ENCODE results near the gene PIAS3.

PIAS3 gene

DNA sequence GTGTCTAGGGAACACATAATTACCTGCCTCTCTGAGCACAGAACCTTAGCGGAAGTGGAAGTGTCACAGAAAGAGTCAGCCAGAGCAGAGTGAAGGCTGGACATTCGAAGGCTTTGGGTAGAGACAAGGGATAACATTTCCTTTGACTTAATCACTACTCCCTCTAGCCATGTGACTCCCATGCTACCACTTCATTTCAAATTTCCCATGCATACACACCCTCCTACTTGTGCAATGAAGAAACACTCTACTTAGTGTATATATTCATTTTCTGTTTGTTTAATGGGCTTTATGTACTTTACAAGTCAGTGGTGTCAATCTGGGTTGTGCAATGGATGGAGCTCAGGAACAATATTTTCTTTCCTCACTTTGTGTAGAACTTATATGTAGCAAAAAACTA lies 19.8 kb upstream of the PIAS3 start:
- Histone ChIP-seq H3K4me3 (ENCODE audit: low read depth, low read length) (no peak overlapping the region), H3K9me3 (ENCODE audit: control insufficient read depth, insufficient read depth, low read depth, low read length) (no peaks in the 10 kb centered on the region), H3K4me1 (ENCODE audit: control insufficient read depth, insufficient read depth, low read length) (no peaks in the 10 kb centered on the region), H3K36me3 (ENCODE audit: control insufficient read depth in 2 of 2, insufficient read depth in 1 of 2, low read length in 2 of 2) (no peaks in the 10 kb centered on the region), H3K27ac (ENCODE audit: extremely low read depth, low read depth, low read length) (no peak overlapping the region)
- TF ChIP-seq YY1 (tag by site-specific recombination; IDR thresholded peaks at IDR 0.05) = no peak
- TF ChIP-seq, protein P1, sequence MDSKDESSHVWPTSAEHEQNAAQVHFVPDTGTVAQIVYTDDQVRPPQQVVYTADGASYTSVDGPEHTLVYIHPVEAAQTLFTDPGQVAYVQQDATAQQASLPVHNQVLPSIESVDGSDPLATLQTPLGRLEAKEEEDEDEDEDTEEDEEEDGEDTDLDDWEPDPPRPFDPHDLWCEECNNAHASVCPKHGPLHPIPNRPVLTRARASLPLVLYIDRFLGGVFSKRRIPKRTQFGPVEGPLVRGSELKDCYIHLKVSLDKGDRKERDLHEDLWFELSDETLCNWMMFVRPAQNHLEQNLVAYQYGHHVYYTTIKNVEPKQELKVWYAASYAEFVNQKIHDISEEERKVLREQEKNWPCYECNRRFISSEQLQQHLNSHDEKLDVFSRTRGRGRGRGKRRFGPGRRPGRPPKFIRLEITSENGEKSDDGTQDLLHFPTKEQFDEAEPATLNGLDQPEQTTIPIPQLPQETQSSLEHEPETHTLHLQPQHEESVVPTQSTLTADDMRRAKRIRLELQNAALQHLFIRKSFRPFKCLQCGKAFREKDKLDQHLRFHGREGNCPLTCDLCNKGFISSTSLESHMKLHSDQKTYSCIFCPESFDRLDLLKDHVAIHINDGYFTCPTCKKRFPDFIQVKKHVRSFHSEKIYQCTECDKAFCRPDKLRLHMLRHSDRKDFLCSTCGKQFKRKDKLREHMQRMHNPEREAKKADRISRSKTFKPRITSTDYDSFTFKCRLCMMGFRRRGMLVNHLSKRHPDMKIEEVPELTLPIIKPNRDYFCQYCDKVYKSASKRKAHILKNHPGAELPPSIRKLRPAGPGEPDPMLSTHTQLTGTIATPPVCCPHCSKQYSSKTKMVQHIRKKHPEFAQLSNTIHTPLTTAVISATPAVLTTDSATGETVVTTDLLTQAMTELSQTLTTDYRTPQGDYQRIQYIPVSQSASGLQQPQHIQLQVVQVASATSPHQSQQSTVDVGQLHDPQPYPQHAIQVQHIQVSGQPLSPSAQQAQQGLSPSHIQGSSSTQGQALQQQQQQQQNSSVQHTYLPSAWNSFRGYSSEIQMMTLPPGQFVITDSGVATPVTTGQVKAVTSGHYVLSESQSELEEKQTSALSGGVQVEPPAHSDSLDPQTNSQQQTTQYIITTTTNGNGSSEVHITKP (tag by site-specific recombination; IDR thresholded peaks at IDR 0.05) = peak; percentile 37; the same call in 1 of the 2 replicates
- TF ChIP-seq, protein P2, sequence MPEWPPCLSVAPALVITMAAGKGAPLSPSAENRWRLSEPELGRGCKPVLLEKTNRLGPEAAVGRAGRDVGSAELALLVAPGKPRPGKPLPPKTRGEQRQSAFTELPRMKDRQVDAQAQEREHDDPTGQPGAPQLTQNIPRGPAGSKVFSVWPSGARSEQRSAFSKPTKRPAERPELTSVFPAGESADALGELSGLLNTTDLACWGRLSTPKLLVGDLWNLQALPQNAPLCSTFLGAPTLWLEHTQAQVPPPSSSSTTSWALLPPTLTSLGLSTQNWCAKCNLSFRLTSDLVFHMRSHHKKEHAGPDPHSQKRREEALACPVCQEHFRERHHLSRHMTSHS (tag by site-specific recombination; IDR thresholded peaks at IDR 0.05) = no peak
- TF ChIP-seq ZNF555 (tag by site-specific recombination; conservative IDR thresholded peaks at IDR 0.05) = no peak
- TF ChIP-seq ZNF501 (tag by site-specific recombination; IDR thresholded peaks at IDR 0.05) = no peak
- POLR2A ChIA-PET = interaction anchor here (1.7 kb wide), 1 partner anchor 19 kb away, joined by 5 read pairs; the partner anchor contains the start of gene PIAS3
- CTCF ChIA-PET = interaction anchor here (0.6 to 7.5 kb wide), 4 partner anchors 13 to 33 kb away, joined by 3 to 70 read pairs (median 10); partner anchors contain the start of genes ITGA10 and NUDT17

DNA sequence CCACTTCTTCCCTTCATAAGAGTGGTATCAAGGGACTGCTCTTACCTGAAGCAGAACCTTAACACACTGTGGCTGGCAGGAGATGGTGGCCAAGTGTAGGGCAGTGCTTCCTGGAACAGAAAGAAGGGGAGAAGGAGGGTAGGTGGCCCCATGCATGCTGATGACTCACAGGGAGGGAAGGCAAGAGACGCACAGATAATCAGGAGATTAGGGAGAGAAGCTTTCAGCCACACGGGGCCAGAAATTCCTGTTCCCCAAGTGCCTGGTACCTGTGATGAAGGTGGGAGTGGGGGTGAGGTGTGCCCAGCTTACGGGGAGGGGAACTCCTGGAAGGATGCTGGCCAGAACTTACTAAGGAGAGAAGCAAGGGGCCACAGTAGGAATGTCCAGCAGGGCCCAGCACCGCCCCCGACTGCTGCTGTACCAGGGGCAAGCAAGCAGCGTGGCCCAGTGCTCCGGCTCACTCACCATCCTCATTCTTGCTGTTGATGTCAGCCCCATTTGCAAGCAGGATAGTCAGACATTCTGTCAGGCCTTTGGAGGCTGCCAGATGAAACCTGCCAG lies 19.1 kb upstream of the PIAS3 start:
- ChIA-PET POLR2A (interaction anchor here (1.7 kb wide), 1 partner anchor 19 kb away, joined by 5 read pairs; the partner anchor contains the start of gene PIAS3), CTCF (interaction anchor here (0.5 to 7.5 kb wide), 4 partner anchors 13 to 32 kb away, joined by 3 to 70 read pairs (median 10); partner anchors contain the start of gene NUDT17)
- Histone ChIP-seq H3K4me3 (ENCODE audit: low read depth, low read length) (no peak overlapping the region), H3K36me3 (ENCODE audit: control insufficient read depth in 2 of 2, insufficient read depth in 1 of 2, low read length in 2 of 2) (no peaks in the 10 kb centered on the region), H3K9me3 (ENCODE audit: control insufficient read depth, insufficient read depth, low read depth, low read length) (no peaks in the 10 kb centered on the region), H3K27ac (ENCODE audit: extremely low read depth, low read depth, low read length) (no peak overlapping the region), H3K4me1 (ENCODE audit: control insufficient read depth, insufficient read depth, low read length) (no peaks in the 10 kb centered on the region)
- TF ChIP-seq ZNF692 (tag by site-specific recombination; IDR thresholded peaks at IDR 0.05) (0 out of 2 replicates have a peak, but pooled peaks have one; percentile 29), ZNF391 (tag by site-specific recombination; IDR thresholded peaks at IDR 0.05; ENCODE audit: borderline replicate concordance, low read depth) (no peak), ZNF398 (tag by site-specific recombination; IDR thresholded peaks at IDR 0.05) (peak; percentile 49; the same call in 1 of the 2 replicates)

DNA sequence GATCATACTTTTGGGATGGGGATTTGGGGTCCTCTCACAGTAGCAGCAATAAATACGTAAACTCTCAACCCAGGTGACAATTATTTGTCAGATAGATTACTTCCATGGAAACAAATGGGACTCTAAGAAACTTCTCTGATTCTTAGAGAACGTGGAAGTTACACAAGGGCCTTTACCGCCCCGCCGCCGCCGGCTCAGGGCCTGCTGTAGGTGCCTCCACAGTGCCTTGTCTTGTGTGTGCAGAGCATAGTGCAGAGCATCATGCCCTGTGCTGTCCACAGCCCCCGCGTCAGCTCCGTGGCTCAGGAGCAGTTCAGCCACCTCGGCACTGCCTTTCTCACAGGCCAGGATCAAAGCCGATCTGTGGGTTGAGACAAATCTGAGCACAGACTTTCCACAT lies 15.8 kb upstream of the PIAS3 start:
- no peaks in the 10 kb centered on the region for H3K9me3 ChIP-seq (ENCODE audit: control insufficient read depth, insufficient read depth, low read depth, low read length)
- no peaks in the 10 kb centered on the region for H3K4me1 ChIP-seq (ENCODE audit: control insufficient read depth, insufficient read depth, low read length)
- no peak overlapping the region for H3K27ac ChIP-seq (ENCODE audit: extremely low read depth, low read depth, low read length)
- H3K4me3 ChIP-seq (ENCODE audit: low read depth, low read length) = no peak overlapping the region
- H3K36me3 ChIP-seq (ENCODE audit: control insufficient read depth in 2 of 2, insufficient read depth in 1 of 2, low read length in 2 of 2) = no peaks in the 10 kb centered on the region
- ChIA-PET POLR2A (no interaction called here), CTCF (interaction anchor here (1.0 kb wide), 1 partner anchor 15 kb away, joined by 4 read pairs; the partner anchor contains the start of gene PIAS3)
- no peak for TF ChIP-seq ZNF544 (tag by site-specific recombination; IDR thresholded peaks at IDR 0.05)
- no peak for TF ChIP-seq ZNF560 (tag by site-specific recombination; IDR thresholded peaks at IDR 0.05; ENCODE audit: borderline replicate concordance)
- no peak for TF ChIP-seq INSM2 (tag by site-specific recombination; IDR thresholded peaks at IDR 0.05)
- no peak for TF ChIP-seq ZNF16 (tag by site-specific recombination; IDR thresholded peaks at IDR 0.05; ENCODE audit: low read depth)
- TF ChIP-seq REPIN1 (tag by site-specific recombination; IDR thresholded peaks at IDR 0.05; ENCODE audit: low read depth) = no peak
- TF ChIP-seq KLF9 (tag by site-specific recombination; IDR thresholded peaks at IDR 0.05; ENCODE audit: low read depth) = no peak
- no peak for TF ChIP-seq TCF7L2 (IDR thresholded peaks at IDR 0.05; ENCODE audit: borderline replicate concordance, low read depth, low read length)
- TF ChIP-seq ZNF777 (tag by site-specific recombination; IDR thresholded peaks at IDR 0.05; ENCODE audit: borderline replicate concordance) = no peak
- no peak for TF ChIP-seq ZFP41 (tag by site-specific recombination; IDR thresholded peaks at IDR 0.05; ENCODE audit: borderline replicate concordance)
- TF ChIP-seq, protein P3, sequence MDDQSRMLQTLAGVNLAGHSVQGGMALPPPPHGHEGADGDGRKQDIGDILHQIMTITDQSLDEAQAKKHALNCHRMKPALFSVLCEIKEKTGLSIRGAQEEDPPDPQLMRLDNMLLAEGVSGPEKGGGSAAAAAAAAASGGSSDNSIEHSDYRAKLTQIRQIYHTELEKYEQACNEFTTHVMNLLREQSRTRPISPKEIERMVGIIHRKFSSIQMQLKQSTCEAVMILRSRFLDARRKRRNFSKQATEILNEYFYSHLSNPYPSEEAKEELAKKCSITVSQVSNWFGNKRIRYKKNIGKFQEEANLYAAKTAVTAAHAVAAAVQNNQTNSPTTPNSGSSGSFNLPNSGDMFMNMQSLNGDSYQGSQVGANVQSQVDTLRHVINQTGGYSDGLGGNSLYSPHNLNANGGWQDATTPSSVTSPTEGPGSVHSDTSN (CRISPR knock-in tag; IDR thresholded peaks at IDR 0.05) = no peak

Measured in HEK293 (cell line).